Measurements from ENCODE around the gene SH3PXD2B.

The SH3PXD2B gene

DNA sequence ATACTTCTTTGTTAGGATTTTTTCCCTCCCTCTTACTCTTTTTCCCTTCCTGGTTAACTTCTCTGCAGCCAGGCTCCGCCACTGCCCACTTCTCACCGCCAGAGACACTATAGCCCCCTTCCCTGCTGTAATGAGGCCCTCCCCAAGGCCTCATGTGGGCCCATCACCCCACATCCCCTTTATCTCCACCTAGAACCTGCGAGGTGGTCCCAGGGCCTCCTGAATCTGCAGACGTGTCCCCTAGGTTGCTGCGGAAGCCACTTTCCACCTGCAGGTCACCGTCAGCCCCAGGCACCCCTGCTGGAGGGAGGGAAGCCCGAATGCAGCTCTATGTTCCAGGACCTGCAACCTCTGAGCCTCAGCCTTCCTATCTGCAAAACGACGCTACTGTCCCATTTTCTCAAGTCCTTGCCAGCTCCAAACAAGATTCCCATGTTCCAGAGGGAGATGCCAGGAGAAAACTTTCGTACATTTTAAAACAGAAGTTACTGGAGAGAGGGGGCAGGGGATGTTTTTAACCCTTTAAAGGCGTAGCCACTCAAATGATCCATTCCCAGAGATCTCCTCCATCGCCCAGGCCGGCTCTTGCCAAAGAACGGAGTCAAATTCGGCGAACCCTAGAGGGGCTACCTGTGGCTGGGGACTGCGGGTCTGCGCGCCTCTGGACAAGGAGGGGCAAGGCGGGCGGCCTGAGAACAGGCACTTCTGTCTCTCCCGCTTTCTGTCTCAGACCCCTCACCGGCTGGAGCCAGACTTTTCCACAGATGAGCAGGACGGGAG, 929 bp downstream of the SH3PXD2B start:
- peak in 1 of 2 experiments; percentile 55 for DNase-seq (ENCODE audit: low read depth in 2 of 2)

DNA sequence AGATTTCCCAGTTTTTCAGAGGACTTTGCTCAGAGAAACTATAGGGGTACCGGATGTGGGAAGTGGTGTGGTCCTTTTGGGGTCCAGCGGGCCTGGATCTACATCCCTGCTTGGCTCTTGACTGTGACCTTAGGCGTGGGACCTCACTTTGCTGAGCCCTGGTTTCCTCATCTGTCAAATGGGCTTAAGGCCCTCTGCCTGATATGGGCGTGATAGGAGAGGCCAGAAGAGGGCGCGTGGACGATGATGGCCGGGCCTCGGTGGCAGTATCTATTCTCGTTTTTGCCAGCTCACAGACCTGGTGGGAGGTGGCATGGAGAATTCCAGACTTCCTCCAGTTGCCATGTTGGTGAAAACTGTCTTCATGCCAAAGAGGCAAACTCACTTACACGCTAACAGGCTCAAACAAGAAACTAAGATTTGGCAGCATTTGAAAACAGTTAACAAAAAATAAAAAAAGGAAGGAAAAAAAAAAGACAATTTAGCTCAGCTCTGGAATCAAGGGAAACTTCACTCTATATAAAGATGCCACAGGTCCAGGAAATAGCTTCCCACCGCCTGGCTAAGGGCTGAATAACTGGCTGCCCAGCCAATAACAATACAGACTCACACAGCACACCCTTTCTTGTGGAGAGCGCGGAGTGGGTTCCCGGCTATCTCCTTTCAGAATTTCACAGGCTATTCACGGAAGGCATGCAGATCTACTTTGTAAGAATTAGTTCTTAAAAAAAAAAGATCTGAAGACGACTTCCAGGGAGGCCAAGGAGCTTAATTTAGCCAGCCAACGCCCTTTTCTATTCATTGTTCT, 1.7 kb downstream of the SH3PXD2B start:
- DNase-seq (ENCODE audit: low read depth in 2 of 2), result peak in 1 of 2 experiments; percentile 26

DNA sequence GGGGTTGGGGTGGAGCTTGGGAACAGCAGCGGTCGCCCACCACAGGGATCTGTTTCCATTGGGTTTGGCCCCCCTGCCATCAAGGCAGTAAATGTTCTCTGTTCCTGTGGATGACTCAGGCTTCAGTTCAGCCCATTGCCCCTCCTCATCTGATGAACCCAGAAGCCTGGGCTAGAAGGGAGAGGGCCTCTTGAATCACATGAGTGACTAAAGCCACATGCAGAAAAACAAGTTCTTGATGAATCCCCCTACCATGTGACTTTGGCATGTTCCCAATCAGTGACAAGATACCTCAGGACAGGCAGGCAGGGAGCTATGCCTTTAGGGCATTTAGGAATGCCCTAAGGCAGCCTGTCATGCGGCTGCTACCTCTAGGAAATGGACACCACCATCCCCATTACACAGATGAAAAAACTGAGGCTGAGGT, 2.5 kb downstream of the SH3PXD2B start:
- peak in 1 of 2 experiments; percentile 60 for DNase-seq (ENCODE audit: low read depth in 2 of 2)

DNA sequence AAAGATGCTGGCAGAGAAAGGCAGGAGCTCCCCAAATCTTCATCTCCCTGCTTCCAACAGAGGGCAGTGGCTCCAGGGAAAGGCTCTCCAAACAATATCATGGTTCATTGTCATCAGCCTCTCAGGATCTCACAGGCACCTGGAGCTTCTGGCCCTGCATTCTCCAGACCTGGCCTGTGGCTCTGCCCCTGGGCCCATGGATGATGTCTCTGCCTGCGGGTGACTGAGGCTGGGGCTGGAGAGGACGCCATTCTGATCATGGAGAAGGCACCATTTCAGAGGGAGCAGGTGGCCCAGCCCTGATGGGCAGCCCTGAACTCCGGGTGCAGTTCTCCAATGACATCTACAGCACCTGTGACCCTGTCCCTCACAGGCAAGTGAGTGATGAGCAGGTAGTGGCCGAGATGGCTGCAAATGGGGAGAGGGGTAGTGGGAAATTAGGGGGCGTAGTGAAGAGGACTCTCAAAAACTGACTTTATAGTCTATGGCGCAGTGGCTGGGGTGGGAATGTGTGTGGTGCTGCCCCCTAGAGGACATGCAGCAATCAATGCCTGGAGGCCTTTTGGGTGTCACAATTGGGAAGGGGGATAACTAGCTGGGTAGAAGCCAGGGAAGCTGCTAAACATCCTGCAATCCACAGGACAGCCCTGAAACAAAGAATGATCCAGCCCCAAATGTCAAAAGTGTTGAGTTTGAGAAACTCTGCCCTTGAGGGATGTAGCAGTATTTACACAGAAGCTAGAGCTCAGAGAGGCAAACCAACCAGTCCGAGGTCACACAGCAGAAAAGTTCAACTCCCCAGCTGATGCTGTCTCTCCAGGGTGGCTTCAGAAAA, 3.2 kb downstream of the SH3PXD2B start:
- DNase-seq (ENCODE audit: low read depth in 2 of 2), result peak in 1 of 2 experiments; percentile 18

DNA sequence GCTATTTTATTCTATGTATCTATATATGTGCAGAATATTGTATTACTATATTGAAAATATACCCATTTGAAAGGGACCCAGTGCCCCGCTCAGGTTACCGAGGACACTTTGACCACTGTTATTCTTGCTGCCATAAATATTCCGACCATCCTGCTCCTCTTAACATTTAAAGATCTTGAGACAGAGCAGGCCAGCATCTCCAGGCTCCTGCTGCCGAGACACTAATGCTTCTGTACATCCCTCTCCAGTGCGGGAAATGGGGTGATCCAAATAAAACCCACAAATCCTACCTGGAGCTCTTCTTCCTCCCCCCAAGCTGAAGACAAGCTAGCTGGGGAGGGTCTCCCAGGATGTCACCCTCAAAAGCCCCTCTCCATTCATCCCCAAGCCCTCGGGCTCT, 3.9 kb downstream of the SH3PXD2B start:
- DNase-seq (ENCODE audit: low read depth in 2 of 2), result no peak

DNA sequence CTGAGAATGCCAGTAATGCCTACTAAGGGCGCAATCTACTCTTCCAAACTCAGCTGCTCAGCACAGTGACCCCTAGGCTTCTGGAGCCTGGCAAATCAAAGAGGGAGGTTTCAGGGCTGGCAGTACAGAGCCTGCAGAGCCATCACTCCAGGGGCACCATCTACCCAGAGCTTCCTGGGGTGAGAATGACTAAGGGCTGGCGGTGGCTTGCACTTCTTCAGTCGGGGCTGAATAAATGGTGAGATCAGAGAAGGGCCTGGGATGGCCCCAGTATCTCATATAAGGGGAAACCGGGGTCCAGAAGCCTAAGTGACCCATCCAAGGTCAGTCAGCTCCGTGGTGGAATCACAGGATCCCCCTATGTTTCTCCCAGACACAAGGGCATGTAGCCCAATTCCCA, 5.3 kb downstream of the SH3PXD2B start:
- no peak for DNase-seq (ENCODE audit: low read depth in 2 of 2)

DNA sequence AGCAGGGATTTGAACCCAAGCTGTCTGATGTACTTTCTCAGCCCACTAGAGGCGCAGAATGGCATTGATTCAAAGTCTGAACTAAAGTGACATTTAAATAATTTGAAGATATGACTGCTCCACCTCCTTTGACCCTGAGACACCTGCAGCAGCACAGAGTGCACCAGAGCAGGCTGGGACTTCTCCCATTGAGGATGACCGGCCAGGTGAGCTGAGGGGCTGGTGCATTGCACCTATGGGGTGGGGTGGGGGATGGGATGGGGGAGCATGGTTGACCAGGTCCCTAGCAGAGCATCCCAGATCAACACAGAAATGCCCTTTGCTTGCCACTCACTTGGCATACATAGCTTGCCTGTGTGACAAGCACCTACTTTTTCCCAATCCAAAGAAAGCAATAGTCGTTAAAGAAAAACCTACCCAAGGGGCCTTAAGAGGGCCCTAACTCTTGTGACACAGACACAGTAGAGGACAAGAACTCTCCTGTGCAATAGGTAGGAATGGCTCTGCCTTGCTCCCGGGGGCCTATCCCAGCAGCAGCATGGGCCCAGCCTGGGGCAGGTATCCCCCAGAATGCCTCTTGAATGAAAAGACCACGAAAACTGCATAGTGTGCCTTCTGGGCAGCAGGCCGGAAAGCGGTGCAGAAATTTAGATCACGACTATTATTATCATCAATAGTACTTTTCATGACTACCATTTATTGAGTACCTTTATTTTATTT, 6.5 kb downstream of the SH3PXD2B start:
- no peak for DNase-seq (ENCODE audit: low read depth in 2 of 2)

DNA sequence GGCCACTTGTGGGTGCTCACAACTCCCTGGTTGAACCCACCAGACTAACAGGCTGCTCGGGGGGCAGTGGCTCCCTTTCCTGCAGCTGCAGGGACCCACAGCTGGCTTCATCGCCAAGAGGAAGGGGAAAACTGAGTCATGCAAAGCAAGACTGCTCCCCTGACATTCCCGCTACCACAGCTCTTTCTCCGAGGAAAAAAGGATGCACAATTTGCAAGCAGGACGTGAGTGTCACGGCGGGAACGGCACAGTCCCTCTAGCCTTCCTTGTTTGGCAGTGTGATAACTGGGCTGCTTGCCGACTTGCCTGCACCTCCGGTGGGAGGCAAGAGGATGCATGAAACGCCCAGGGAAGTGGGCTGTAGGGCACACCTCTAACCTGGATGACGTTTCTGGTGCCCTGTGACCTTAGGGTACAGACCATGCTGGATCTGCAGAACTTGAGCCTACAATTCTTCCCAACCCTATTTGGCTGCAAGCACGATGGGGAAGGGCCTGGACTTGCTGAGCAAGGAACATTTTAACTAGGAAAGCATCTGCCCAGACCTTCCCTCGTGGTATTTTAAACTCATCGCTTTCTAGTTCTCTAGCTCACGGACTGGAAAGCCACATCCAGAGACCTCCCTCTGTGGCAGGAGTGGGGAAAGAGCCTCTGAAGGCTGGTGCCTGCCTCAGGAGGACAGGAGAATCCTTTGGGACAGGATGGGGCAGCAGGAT, 7.8 kb downstream of the SH3PXD2B start:
- DNase-seq (ENCODE audit: low read depth in 2 of 2), result no peak

DNA sequence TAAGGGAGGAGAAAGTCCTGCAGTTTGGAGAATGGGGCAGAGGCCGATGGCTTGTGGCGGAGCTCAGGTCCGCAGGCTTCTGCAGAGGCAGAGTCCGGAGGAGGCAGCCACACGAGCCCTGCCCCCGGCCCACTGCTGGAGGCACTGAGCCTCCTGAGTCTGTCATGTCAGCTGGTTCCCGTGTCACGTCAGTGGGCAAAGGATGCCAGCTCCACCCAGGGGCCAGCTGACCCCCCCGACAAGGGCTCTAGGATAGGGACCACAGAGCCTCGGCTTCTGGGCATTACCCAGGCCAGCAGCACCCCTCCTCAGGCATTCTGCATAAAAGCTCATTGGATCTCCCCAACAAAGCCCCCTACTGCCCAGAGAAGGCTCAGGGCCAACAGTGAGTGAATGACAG, 8.5 kb downstream of the SH3PXD2B start:
- no peak for DNase-seq (ENCODE audit: low read depth in 2 of 2)

DNA sequence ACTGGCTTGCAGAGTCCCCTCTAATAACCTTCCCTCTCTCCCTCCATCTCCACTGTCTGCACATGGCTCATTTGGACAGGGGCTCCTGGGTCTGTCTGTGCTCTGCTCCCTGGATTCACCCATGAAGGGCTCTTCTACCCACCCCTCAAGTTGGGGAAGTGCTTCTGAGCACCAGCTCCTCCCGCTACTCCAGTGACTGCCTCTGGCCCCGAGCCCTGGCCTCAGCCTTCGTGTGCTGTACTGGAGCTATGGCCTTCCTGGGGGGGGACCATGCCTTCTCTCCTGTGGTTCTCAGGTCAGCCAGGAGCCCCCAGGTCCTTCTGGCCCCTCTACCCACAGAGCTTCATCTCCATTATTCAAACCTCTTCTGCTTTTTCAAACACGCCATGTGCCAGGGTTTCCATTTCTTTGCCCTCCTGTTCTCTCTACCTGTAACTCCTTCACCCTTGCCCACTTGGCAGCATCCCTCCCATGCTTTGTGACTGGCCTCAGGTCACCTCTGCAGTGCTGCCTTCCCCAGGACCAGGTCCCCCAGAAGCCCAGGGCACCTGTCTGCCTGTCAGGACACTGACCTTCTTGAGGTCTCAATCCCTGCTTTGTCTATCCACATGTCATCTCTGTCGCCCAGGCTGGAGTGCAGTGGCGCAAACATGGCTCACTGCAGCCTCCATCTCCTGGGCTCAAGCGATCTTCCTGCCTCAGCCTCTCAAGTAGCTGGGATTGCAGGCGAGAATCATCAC, 9.5 kb downstream of the SH3PXD2B start:
- DNase-seq (ENCODE audit: low read depth in 2 of 2), result no peak

DNA sequence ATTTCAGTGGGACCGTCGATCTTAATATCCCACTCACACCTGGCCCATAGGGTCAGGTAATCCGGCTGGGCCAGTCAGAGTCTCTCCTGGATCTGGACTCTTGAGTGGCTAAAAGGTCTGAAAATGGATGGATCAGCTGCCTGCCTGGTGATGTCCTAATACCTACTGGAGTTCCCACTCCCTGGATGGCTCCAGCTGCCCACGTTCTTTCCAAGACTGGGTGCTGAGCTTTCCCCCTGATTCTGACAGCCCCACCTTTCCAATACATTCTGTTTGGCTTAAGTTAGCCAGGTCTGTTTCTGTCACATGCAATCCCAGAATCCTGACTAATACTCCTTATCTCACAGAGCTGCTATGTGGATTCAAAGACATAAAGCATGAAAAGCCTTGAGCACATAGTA, 10.2 kb downstream of the SH3PXD2B start:
- no peak for DNase-seq (ENCODE audit: low read depth in 2 of 2)

DNA sequence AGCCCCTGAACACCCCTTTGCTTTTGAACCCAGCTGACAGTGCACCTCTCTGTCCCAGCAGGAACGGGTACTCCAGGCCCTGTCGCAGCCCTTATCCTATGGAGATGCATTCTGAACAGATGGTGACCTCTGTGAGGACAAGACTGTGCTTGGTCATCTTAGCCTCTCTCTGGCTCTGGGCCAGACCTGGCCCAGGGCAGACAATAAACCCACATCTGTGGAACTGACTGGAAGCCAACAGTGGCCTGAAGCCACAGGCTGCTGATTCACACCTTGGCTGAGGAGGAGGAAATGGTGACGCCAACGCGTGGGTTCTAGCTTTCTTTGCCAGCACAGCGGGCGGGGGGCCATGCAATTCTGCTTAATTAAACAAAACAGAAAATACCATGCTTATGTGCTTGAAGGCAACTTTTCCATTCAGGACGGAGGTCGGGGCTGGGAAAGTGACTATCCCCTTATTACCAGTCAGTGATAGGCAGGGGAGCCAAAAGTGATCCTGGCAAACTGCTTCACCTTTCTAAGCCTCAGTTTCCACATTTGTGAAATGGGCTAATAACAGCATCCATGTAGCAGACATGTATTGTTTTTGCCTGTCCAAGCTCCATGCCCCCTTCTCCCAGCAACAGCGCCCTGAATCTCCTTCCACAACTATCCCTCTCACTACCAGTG, 10.8 kb downstream of the SH3PXD2B start:
- DNase-seq (ENCODE audit: low read depth in 2 of 2), result peak in 1 of 2 experiments; percentile 67

DNA sequence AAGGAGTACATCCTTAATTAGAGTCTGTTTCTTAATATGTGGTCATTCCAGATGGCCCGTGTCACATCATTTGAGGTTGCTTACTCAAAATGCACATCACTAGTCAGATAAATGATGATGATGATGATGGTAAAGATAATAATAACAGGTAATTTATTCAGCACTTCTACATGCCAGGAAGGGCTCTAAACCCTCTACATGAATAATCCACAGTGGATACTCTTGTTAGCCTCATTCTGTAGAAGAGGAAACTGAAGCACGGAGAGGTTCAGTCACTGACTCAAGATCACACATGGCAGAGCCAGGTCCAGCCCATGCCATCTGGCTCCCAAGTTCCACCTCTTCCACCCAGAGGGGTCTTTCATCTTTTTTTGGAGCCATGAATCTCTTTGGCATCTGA, 11.7 kb downstream of the SH3PXD2B start:
- DNase-seq (ENCODE audit: low read depth in 2 of 2), result no peak

DNA sequence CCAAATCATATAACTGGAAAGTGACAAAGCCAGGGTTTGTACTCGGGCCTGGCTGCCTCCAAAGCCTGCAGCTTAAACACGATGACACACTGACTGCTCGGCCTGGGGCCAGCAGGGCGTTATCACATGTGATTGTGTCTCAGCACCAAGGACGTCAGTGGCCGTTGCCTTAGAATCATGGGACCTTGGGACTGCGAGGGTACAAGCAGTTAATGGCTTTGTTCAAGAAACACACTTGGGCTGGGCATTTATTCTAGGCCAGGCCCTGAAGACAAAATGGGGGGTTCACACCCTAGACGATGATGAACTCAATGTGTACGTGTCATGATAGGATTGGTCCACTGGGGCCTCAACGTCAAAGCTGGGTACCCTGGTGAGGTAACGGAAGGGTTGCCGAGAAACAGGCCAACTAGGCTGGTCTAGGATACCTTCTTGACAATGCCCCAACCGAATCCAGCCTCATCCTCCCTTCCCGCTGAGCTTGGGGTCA, 13.0 kb downstream of the SH3PXD2B start:
- DNase-seq (ENCODE audit: low read depth in 2 of 2), result no peak

DNA sequence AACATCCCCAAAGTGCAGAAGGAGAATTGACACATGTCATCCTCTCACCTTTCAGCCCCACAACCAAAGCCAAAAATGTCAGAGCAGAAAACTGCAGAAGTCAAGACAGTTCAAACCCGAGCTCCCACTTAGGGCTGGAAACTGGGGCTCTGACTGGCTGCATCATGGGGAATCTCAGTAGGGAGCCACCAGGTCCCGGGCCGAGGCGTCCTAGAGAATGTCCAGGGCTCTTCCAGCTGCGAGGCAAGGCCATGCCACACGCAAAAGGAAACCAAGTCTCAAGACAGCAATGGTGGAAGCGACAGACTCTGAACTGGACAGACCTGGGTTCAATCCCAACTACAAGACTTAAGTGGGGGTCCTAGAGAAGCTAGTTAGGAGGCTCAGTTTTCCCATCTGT, 13.8 kb downstream of the SH3PXD2B start:
- no peak for DNase-seq (ENCODE audit: low read depth in 2 of 2)

DNA sequence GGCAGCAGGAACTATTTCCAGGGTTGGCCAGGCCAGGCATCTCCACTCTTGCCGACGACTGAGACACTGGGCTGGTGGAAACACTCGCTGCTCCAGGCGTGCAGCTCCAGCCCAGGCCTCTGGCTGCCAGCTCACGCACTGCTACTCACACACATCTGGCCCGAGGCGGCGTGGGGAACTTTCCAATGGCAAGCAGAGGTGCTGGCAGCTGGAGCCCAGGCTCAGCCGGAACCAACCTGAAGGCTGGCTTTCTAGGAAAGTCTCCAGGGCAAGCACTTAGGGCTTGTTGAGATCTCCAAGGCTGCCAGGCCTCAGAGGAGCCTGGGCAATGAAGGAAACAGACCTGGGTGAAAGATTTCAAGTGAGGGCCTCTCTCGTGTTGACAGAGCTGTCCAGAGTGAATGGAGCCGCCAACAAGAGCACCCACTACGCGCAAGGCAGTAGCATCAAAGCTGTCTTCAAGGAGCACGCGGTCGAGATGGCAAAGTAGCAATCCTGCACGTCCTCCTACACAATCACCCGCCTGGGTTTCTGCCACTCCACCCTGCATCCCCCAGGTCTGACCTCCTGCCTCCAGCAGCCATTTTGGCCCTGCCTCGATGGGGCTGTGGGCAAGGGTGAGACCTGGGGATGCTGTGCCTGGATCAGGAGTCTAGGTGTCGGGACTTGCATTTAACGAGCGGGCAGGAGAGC, 14.4 kb downstream of the SH3PXD2B start:
- DNase-seq (ENCODE audit: low read depth in 2 of 2), result no peak

DNA sequence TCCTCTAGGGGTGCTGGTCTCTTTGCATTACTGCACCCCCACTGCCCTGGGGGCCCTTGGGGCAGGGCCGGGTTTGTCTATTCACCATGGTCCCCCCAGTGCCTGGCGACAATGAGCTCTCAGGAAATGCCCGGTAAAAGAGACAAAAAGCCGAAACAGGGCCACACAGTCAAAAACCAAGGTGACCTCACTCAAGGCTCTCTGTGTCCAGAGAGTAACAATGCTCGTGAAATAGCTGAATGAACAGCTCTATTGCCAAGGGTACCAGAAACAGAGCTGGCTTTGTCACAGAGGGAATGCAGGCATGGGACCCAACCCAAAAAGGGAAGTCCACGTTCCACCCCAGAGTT, 16.0 kb downstream of the SH3PXD2B start:
- DNase-seq (ENCODE audit: low read depth in 2 of 2), result no peak

DNA sequence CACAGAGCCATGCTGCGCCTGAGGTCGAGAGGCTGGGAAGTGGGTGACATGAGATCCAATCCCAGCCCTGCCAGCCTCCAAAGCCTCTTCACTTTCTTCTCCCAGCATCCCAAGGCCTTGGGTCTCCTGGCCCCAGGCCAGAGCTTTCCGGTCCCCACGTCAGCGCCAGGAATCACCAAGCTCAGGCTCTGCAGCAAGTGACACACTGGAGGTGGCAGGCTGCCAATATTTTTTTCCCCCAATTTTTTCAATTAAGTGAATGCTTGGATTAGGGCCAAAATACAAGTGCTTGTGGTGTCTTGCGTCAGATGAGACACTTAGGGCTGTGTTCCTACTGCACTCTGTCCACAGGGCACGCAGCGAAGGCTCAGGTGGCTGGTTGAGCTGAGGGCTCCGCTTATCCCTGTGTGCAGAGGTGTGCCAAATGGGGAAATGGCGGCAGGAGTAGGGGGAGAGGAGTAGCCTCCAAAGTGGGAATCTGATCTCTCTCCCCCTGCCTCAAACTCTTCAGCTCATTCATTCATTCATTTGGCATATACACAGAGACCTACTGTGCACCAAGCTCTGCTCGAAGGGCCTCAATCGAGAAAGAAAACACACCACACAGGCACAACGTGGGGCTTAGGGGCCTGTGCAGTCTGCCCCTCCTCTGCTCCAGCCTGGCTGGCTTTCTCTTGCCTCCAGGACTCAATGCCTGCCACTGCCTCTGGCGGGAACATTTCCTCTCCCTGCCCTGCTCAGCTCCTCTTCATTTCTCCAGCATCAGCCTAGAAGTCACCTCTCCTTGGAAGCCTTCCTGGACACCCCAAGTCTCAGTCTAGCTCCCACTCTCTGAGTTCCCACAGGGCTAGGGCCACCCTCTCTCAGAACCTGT, 16.6 kb downstream of the SH3PXD2B start:
- peak; percentile 78 to 82 for DNase-seq (ENCODE audit: low read depth in 2 of 2)
